Activated CD4-positive, alpha-beta T cell treated with anti-CD3 and anti-CD28 coated beads, Interleukin-10, Interleukin-2, amounts not matched to agents 100 ng/mL and 50 ng/mL, durations not matched to agents 16 hours and 8 hours (primary cell): Measurements from ENCODE around the gene MRPS12.
"Not testable (repeated sequence)": the region's sequence is repeated elsewhere in the genome, so short reads cannot be mapped to it uniquely, and the experiment has no call there.

Experiments used
- DNase-seq: peaks from one replicate; pipeline ENCODE4 v3.0.0-alpha.2; 2020

Gene MRPS12

GRCh38 chr19:38912600-38913514, 17.9 kb upstream of the MRPS12 start:
- no peak for DNase-seq

- DNase-seq = no peak
Measured at GRCh38 chr19:38913958-38914357, 16.8 kb upstream of the MRPS12 start.

DNA sequence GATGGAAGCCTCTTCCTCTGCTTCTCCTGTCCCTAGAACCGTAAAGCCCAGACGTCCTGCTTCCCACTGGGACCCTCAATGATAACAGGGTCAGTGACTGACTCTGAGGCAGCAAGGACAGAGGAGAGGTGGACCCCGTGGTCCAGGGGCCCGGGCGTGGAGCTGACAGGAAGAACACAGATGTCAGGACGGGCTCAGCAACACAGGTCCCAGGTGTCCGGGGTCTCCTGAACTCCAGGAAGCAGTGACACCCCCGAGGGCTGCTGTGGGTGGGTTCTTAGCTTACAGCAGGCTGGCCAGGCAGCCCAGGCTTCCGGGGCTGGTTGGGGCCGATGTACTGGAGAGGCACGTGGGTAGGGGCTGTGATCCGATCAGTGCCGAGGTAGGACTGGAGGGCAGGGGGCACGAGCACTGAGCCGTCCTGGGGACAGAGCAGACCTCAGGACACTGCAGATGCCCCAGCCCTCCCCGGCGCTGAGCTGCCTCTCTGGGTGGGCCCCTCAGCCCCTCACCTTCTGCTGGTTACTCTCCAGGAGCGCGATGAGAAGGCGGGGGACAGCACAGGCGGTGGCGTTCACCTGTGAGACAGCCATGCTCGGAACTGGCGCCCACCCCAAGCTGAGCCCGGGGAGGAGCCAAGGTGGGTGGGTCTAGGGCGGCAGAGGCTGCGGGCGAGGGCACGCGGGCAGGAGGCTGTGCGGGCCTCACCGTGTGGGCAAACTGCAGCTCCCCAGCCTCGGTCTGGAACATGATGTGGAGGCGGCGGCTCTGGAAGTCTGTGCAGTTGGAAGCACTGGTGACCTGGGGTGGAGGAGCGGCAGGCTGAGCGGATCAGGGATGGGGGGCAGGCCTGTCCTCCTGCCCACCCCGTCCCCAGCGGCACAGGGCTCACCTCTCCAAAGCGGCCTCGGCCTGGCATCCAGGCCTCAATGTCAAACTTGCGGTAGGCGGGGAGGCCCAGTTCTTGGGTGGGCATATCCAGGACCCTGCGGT, 15.1 kb upstream of the MRPS12 start:
- no peak for DNase-seq

DNA sequence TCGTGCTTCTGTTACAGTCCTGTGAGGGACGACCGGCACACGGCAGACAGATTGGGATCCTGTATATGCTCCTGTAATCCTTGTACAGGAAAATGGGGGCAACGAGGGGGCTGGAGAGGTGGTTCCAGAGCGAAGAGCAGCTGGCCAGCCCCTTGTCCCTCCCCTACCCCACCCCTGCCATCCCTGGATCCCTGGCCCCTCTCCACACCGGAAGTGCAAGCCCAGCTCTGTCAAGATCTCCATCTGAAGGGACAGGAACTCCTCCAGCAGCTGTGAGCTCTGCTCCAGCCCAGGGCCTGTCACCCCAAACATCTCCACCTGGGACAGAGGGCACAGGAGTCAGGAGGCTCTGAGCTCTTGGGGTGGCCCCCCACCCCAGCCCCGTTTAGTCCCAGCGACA, 13.2 kb upstream of the MRPS12 start:
- DNase-seq = no peak

DNA sequence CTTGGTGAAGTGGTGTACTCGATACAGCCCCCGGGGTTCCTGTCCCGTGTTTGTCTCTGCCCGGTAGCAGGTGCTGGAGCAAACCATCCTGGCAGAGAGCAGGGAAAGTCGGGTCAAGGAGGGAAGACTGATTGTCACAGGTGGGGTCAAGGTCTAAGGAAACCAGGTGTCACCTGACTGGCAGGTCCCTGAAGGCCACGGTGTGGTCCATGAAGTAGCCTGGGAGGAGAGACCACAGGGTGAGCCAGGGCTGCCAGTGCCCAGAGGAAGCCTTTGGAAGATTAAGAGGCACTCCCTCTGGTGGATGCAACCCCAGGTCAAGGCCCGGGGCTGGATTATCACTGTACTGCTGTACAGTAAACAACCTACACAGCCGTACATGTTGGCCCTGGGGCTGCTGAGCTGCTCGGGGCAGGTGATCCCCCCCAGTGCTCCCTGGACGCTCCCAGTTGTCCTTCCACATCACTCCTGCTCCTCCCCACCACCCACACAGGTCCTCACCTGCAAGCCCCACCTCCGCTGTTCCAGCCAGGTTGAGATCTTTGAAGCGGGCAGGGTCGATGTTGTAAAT, 12.7 kb upstream of the MRPS12 start:
- no peak for DNase-seq

GRCh38 chr19:38918526-38918925, 12.2 kb upstream of the MRPS12 start:
- DNase-seq = no peak

GRCh38 chr19:38919837-38920601, 10.7 kb upstream of the MRPS12 start:
- DNase-seq = no peak

DNA sequence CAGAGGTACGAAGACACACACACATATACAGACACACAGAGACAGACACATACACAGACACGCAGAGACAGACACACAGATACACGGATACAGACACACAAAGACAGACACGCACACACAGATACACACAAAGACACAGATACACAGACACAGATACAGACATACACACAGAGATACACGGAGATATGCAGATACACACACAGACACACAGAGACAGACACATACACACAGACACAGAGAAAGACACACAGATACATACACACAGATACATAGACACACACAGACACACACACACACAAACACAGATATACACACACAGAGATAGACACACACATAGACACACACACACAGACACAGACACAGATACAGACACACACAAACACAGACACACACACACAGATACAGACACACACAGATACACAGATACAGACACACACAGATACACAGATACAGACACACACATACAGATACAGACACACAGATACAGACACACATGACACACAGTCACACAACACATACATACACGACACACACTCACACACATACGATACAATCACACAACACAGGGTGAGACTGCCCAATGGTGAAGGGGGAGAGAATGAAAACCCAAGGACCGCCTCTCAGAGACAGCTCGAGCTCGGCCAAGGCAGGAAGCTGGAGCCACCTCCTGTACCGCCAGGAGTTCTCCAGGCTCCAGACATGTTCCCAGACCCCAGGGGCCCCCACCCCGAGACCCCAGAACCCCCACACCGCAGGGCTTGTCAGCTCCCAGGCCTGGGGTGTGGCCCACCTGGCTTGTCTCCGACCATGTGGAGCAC, 9.9 kb upstream of the MRPS12 start:
- DNase-seq = no peak

DNA sequence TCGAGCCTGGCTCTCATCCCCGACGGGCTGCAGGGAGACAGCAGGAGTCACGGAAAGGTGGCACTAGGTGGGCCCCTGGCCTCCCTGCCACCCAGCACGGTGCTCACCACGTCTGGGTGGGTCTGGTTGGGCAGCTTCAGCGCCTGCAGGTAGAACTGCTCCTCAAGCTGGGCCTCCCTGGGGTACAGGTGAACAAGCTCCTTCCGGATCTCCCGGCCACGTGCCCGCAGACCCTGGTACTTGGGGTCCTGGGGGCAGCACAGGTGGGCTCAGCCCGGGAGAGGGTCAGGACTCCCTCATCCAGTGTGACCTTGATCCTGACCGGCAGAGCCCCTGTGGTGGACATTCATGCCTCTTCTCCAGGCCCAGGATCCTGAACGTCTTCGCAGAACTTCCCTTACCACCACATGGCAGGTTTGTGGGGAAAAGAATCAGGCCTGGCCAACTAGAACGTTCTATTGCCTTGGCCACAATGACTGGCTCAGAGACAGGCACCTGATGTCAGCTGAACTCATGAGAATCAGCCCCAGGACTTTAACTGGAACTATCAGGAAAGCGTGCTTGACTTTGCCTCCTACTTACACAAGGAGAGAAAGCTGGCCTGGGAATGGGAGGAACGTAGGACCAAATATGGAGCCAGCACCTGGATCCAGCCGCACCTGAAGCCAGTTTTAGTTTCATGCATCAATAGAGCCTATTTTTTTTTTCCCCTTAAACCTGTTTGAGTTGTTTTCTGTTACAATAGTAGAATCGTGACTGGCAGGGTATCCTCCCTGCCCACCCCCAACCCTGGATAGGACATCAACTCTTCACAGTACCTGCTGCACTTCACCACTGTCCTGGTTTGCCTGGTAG, 9.1 kb upstream of the MRPS12 start:
- DNase-seq = no peak

DNA sequence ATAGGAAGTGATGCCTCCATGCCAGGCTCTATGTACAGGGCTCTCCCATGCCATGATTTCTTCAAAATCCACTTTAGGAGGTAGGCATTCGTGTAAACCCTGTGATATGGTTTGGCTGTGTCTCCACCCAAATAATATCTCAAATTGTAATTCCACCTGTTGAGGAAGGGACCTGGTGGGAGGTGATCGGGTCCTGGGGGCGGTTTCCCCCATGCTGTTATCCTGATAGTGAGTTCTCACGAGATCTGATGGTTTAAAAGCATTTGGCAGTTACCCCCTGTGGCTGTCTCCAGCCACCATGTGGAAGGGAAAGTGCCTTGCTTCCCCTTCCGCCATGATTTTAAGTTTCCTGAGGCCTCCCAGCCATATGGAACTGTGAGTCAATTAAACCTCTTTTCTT, 8.3 kb upstream of the MRPS12 start:
- no peak for DNase-seq

- DNase-seq = no peak
Measured at GRCh38 chr19:38924388-38924787, 6.4 kb upstream of the MRPS12 start.

DNA sequence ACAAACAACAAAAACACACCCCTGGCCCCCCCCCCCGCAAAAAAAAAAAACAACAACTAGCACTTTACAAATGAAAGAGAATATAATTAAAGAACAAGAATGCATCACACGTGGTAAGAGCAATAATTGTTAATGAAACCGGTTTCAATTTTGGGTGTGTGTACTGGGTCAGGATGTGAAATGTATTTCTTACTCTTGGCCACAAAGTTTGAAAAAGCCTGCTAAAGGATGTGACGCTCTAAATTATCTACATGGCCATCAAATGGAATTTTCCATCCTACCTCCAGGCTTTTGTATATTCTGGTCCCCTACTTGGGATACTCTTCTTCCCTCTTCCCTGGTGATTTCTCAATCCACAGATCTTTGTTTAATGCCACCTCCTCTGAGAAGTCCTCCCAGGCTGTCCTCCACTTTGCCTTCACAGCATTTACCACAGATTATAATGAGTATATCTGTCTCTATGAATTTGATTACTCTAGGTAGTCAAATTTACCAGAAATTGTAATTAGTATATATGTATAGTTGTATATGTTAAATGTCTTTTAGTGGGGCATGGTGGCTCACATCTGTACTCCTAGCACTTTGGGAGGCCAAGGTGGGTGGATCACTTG, 2.2 kb upstream of the MRPS12 start:
- no peak for DNase-seq

DNA sequence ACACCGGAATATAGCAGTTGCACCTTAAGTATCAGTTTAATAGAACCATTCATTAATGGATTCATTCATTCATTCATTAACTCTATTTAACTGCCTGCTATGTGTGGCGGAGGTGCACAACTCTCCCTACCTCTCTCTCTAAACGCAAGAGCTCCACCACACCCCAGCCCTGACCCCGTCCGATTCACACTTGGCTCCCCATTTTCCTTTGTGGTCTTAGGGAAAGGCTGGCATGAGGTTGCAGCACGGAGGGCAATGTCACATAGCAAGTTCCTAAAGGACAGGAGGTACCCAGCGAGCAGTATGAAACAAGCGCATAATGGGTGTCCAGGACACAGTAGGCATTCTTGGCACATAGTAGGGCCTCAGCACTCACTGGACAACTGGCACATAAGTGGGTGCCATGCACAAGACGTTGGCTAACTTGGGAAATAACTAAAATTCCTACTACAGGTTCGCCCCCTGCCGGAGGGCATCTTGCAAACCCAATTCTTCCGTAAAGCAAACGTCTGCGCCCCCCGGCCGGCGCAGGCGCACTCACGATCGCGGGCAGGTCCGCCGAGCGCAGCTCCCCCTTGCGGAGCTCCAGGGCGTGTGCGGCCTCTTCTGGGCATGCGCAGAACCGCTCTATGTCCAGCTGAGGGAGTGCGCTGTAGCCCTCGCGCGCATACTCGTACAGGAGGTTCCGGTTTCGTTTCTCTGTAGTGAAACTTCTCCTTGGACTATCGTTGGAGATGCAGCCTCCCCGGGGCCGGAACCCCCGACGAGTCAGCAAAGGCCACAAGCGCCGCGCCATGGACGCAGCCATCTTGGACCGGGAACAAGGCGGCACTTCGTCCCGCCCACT, 592 bp upstream of the MRPS12 start, which contains the start of gene SARS2:
SARS2 (minus strand) TSS at position 835 of the 847 bp plus-strand sequence; CDS start at position 808, 27 bp downstream.
- DNase-seq = peak; percentile 95

DNA sequence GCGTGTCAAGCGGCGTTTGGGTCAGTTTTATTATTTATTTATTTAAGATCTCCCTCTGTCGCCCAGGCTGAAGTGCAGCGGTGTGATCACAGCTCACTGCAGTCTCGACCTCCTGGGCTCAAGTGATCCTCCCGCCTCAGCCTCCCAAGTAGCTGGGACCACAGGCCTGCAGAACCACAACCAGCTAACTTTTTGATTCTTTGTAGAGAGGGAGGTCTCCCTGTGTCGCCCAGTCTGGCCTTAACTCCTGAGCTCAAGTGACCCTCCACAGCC, 713 bp downstream of the MRPS12 start:
- DNase-seq = no peak

- peak; percentile 64 for DNase-seq
Measured at GRCh38 chr19:38932425-38933179, 1.9 kb downstream of the MRPS12 start.

- DNase-seq = no peak
Measured at GRCh38 chr19:38933544-38933943, 2.8 kb downstream of the MRPS12 start.

DNA sequence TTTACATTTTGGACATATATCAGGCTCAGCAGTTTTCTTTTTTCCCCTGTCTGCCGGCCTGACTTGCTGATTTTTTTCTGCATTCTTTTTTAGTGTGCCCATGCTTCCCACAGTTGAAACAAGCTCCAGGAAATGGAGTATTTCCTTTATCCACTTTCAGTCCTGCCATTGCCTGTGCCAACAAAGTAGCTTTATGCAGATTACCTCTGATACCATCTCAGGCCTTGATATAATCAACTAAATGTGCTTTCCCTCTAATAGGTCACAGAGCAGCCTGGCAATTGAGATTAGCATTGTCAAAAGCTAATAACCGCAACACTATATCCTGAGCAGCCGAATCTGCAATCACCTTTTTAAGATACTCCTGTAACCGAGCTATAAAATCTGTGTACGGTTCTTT, 9.2 kb downstream of the MRPS12 start:
- no peak for DNase-seq

- not testable (repeated sequence) for DNase-seq
Measured at GRCh38 chr19:38941466-38941865, 10.7 kb downstream of the MRPS12 start.
